GM19395 (cell line): Measurements from ENCODE around the gene SHTN1.

ENCODE experiments used
- ATAC-seq: cut with Tn5 transposase; IDR thresholded peaks from one replicate; pipeline ENCODE4 v1.9.1; 2021; ENCODE audit warnings: mild to moderate bottlenecking, moderate library complexity; ENCODE audit not compliant: unreplicated experiment

The SHTN1 gene

GRCh38 chr10:117005026-117005526, at the start of gene SHTN1:
Gene SHTN1 (minus strand): TSS chr10:117005187. CDS start chr10:117005079, 108 bp downstream.
- peak; percentile 60 for ATAC-seq

GRCh38 chr10:117053482-117053881, 48.5 kb upstream of the SHTN1 start:
- ATAC-seq: no peak

- ATAC-seq: no peak
These were observed 43.0 kb upstream of the SHTN1 start for GRCh38 chr10:117047947-117048346.

GRCh38 chr10:117016266-117016665, 11.3 kb upstream of the SHTN1 start:
- ATAC-seq: no peak

- no peak for ATAC-seq
These were observed 9.8 kb upstream of the SHTN1 start for GRCh38 chr10:117014835-117015234.

- no peak for ATAC-seq
These were observed 2.1 kb upstream of the SHTN1 start for GRCh38 chr10:117007080-117007479.

GRCh38 chr10:117005527-117006055, 604 bp upstream of the SHTN1 start:
- no peak for ATAC-seq

GRCh38 chr10:117004227-117005025, 561 bp downstream of the SHTN1 start:
- ATAC-seq: peak; percentile 54

GRCh38 chr10:117003336-117003735, 1.7 kb downstream of the SHTN1 start:
- no peak for ATAC-seq

- ATAC-seq: no peak
These were observed 2.8 kb downstream of the SHTN1 start for GRCh38 chr10:117002206-117002605.

GRCh38 chr10:117001144-117001543, 3.8 kb downstream of the SHTN1 start:
- ATAC-seq: no peak

GRCh38 chr10:117000580-117000979, 4.4 kb downstream of the SHTN1 start:
- ATAC-seq: no peak

- no peak for ATAC-seq
These were observed 6.8 kb downstream of the SHTN1 start for GRCh38 chr10:116998172-116998571.

- no peak for ATAC-seq
These were observed 8.0 kb downstream of the SHTN1 start for GRCh38 chr10:116997015-116997414.

- ATAC-seq: no peak
These were observed 9.3 kb downstream of the SHTN1 start for GRCh38 chr10:116995648-116996047.

GRCh38 chr10:116994113-116994890, 10.7 kb downstream of the SHTN1 start:
- no peak for ATAC-seq

- ATAC-seq: no peak
These were observed 11.4 kb downstream of the SHTN1 start for GRCh38 chr10:116993610-116994009.

- no peak for ATAC-seq
These were observed 12.8 kb downstream of the SHTN1 start for GRCh38 chr10:116992183-116992582.

- no peak for ATAC-seq
These were observed 14.6 kb downstream of the SHTN1 start for GRCh38 chr10:116990276-116990800.

GRCh38 chr10:116989439-116989838, 15.5 kb downstream of the SHTN1 start:
- no peak for ATAC-seq

GRCh38 chr10:116988311-116988710, 16.7 kb downstream of the SHTN1 start:
- ATAC-seq: no peak
